ENCODE data around the gene SFXN3.

SFXN3 gene

GRCh38 chr10:101072923-101073322, 41.9 kb downstream of the SFXN3 start:
- no peak for DNase-seq (ENCODE audit: low read depth in 2 of 2)

- DNase-seq (ENCODE audit: low read depth in 2 of 2): no peak
These were observed 42.6 kb downstream of the SFXN3 start for GRCh38 chr10:101073631-101074030.

- DNase-seq (ENCODE audit: low read depth in 2 of 2): no peak
These were observed 44.7 kb downstream of the SFXN3 start for GRCh38 chr10:101075775-101076174.

- no peak for DNase-seq (ENCODE audit: low read depth in 2 of 2)
These were observed 45.6 kb downstream of the SFXN3 start for GRCh38 chr10:101076630-101077029.

GRCh38 chr10:101079874-101080273, 48.8 kb downstream of the SFXN3 start:
- DNase-seq (ENCODE audit: low read depth in 2 of 2): no peak

- DNase-seq (ENCODE audit: low read depth in 2 of 2): no peak
These were observed 50.2 kb downstream of the SFXN3 start for GRCh38 chr10:101080933-101081931.

GRCh38 chr10:101085846-101086245, 54.8 kb downstream of the SFXN3 start:
- no peak for DNase-seq (ENCODE audit: low read depth in 2 of 2)

- DNase-seq (ENCODE audit: low read depth in 2 of 2): no peak
These were observed 56.3 kb downstream of the SFXN3 start for GRCh38 chr10:101087376-101087775.

- DNase-seq (ENCODE audit: low read depth in 2 of 2): no peak
These were observed 56.9 kb downstream of the SFXN3 start for GRCh38 chr10:101087965-101088364.

GRCh38 chr10:101089520-101090299, 58.7 kb downstream of the SFXN3 start:
- no peak for DNase-seq (ENCODE audit: low read depth in 2 of 2)

GRCh38 chr10:101090597-101090996, 59.6 kb downstream of the SFXN3 start:
- DNase-seq (ENCODE audit: low read depth in 2 of 2): no peak
